ENCODE data around the gene CNTLN.
"Not testable (repeated sequence)": the region's sequence is repeated elsewhere in the genome, so short reads cannot be mapped to it uniquely, and the experiment has no call there.

CNTLN gene

GRCh38 chr9:17433526-17433925 lies 298.7 kb downstream of the CNTLN start:
- no peak for DNase-seq

- no peak for DNase-seq
Observed at GRCh38 chr9:17436854-17437253, 302.0 kb downstream of the CNTLN start.

- DNase-seq: no peak
Observed at GRCh38 chr9:17437813-17438212, 303.0 kb downstream of the CNTLN start.

- DNase-seq: not testable (repeated sequence)
Observed at GRCh38 chr9:17445126-17445525, 310.3 kb downstream of the CNTLN start.

- DNase-seq: no peak
Observed at GRCh38 chr9:17453751-17454150, 318.9 kb downstream of the CNTLN start.

- DNase-seq: peak; percentile 5
Observed at GRCh38 chr9:17462869-17463464, 328.1 kb downstream of the CNTLN start.

GRCh38 chr9:17470036-17470813 lies 335.4 kb downstream of the CNTLN start:
- DNase-seq: no peak

GRCh38 chr9:17472126-17472525 lies 337.3 kb downstream of the CNTLN start:
- no peak for DNase-seq

- DNase-seq: no peak
Observed at GRCh38 chr9:17476401-17476800, 341.6 kb downstream of the CNTLN start.

- no peak for DNase-seq
Observed at GRCh38 chr9:17477816-17478215, 343.0 kb downstream of the CNTLN start.

- DNase-seq: no peak
Observed at GRCh38 chr9:17480966-17481365, 346.1 kb downstream of the CNTLN start.

GRCh38 chr9:17481565-17481964 lies 346.7 kb downstream of the CNTLN start:
- no peak for DNase-seq

GRCh38 chr9:17484906-17485305 lies 350.1 kb downstream of the CNTLN start:
- DNase-seq: no peak

GRCh38 chr9:17486396-17486795 lies 351.6 kb downstream of the CNTLN start:
- no peak for DNase-seq

GRCh38 chr9:17487467-17487866 lies 352.6 kb downstream of the CNTLN start:
- no peak for DNase-seq

GRCh38 chr9:17488662-17489061 lies 353.8 kb downstream of the CNTLN start:
- no peak for DNase-seq

- DNase-seq: no peak
Observed at GRCh38 chr9:17490110-17490509, 355.3 kb downstream of the CNTLN start.

- no peak for DNase-seq
Observed at GRCh38 chr9:17491780-17492179, 356.9 kb downstream of the CNTLN start.

- no peak for DNase-seq
Observed at GRCh38 chr9:17503196-17503595, 368.4 kb downstream of the CNTLN start.

GRCh38 chr9:17509151-17509550 lies 374.3 kb downstream of the CNTLN start:
- no peak for DNase-seq

GRCh38 chr9:17509701-17510100 lies 374.9 kb downstream of the CNTLN start:
- no peak for DNase-seq

- no peak for DNase-seq
Observed at GRCh38 chr9:17519761-17520160, 384.9 kb downstream of the CNTLN start.

- DNase-seq: no peak
Observed at GRCh38 chr9:17520268-17521064, 385.6 kb downstream of the CNTLN start.

All from NCI-H1436 treated with DMSO at 0.1 percent for 48 hours (cell line).